Esophagus squamous epithelium (tissue), 4 donors: ENCODE results near the gene CYP4F8.

Experiments
- POLR2A ChIP-seq, 4 donors: fragments of 450-650 bp; IDR thresholded peaks; one replicate each; pipeline ENCODE4 v1.6.1; 2017; ENCODE audit warnings: antibody characterized with exemption in 4 of 4, mild to moderate bottlenecking in 4 of 4, moderate library complexity in 3 of 4
- TF ChIP-seq, protein P1 (sequence below), 6 experiments: fragments of 450-650 bp in 4 of 6; fragments of 200-600 bp in 2 of 6; sonication (generic) in 2 of 6; IDR thresholded peaks; one replicate each; pipeline ENCODE4 v1.5.1; 2016 to 2019; ENCODE audit warnings: antibody characterized with exemption in 6 of 6, mild to moderate bottlenecking in 4 of 6, moderate library complexity in 4 of 6

DNA sequence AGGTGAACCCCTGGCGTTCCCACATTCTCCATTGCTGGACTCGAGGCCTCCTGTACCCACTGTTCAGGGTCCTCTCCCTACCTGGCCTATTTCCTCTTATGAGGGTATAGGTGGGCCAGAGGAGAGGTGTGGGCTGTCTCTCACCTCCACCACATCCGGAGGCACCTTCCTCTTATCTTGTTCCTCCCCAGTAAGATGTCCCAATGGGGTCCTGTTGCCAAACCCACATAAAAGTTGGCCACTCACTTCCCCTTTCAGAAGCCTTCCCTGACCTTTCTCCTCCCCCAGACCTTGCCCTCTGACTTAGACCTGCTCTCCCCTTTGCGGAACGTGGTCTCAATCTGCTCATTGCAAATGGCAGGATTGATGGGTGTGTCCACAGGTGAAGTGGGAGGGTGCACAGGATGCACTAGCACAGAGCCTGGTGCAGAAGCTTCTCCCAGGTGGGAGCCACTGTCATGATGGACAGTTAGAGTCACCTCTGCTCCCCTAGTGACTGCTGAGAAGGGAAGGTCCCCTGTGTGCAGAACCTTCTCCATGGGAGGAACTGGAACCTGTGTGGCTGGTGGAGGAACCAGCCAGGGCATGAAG lies 27.0 kb downstream of the CYP4F8 start:
- TF ChIP-seq, protein P1, sequence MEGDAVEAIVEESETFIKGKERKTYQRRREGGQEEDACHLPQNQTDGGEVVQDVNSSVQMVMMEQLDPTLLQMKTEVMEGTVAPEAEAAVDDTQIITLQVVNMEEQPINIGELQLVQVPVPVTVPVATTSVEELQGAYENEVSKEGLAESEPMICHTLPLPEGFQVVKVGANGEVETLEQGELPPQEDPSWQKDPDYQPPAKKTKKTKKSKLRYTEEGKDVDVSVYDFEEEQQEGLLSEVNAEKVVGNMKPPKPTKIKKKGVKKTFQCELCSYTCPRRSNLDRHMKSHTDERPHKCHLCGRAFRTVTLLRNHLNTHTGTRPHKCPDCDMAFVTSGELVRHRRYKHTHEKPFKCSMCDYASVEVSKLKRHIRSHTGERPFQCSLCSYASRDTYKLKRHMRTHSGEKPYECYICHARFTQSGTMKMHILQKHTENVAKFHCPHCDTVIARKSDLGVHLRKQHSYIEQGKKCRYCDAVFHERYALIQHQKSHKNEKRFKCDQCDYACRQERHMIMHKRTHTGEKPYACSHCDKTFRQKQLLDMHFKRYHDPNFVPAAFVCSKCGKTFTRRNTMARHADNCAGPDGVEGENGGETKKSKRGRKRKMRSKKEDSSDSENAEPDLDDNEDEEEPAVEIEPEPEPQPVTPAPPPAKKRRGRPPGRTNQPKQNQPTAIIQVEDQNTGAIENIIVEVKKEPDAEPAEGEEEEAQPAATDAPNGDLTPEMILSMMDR (IDR thresholded peaks at IDR 0.05), result no peak
- TF ChIP-seq POLR2A (IDR thresholded peaks at IDR 0.05), result no peak
